Renal pelvis (tissue), 12 donors: ENCODE data around the gene MDH1B. TPM values are rescaled to one million over a fixed set of nuclear protein-coding genes. Genes with fewer than 3 reads are reported as not detected.
"Not testable (repeated sequence)": the region's sequence is repeated elsewhere in the genome, so short reads cannot be mapped to it uniquely, and the experiment has no call there.

Experiments
- DNase-seq: peaks from one replicate; pipeline ENCODE4 v3.0.0-alpha.2; 2013
- long read RNA-seq, 16 experiments: transcript quantifications; one replicate each; lab custom pipeline, GENCODE V29; 2026
- polyA plus RNA-seq, 3 donors: library from polyadenylated mRNA; unstranded; fragments of 120-200 nt; gene quantifications; one replicate each; pipeline ENCODE4 v1.2.1, GENCODE V29; 2013; ENCODE audit not compliant: insufficient read length in 3 of 3

Gene MDH1B
- 10 to 100 TPM; 11.8 to 15.3 (median 13.1) TPM for polyA plus RNA-seq
- long read RNA-seq, donor 1: 0 reads
- long read RNA-seq, donor 2: 0 reads
- long read RNA-seq, donor 3, partial matches to known transcripts: 0 of 4 reads
- long read RNA-seq, donor 3, other reads (novel, unspliced or antisense): 0 of 4 reads
- long read RNA-seq, donor 4, partial matches to known transcripts: 0 of 1 reads
- long read RNA-seq, donor 4, other reads (novel, unspliced or antisense): 0 of 1 reads
- long read RNA-seq, donor 5: 0 reads
- long read RNA-seq, donor 6, partial matches to known transcripts: 0 of 1 reads
- long read RNA-seq, donor 6, other reads (novel, unspliced or antisense): 0 of 1 reads
- long read RNA-seq, donor 7: 0 reads
- long read RNA-seq, donor 8: 0 reads
- long read RNA-seq, donor 9, partial matches to known transcripts: 0 of 1 reads
- long read RNA-seq, donor 9, other reads (novel, unspliced or antisense): 0 of 1 reads
- long read RNA-seq, donor 10, partial matches to known transcripts: 28 of 37 reads
- long read RNA-seq, donor 10, other reads (novel, unspliced or antisense): 8 of 37 reads
- long read RNA-seq, donor 11: 0 reads
- long read RNA-seq, donor 12, partial matches to known transcripts: 0 of 2 reads
- long read RNA-seq, donor 12, other reads (novel, unspliced or antisense): 0 of 2 reads
- long read RNA-seq, donor 13: 0 reads
- long read RNA-seq, donor 14: 0 reads
- long read RNA-seq, donor 15, partial matches to known transcripts: 0 of 1 reads
- long read RNA-seq, donor 15, other reads (novel, unspliced or antisense): 0 of 1 reads
- long read RNA-seq, donor 16, partial matches to known transcripts: 0 of 1 reads
- long read RNA-seq, donor 16, other reads (novel, unspliced or antisense): 0 of 1 reads

DNA sequence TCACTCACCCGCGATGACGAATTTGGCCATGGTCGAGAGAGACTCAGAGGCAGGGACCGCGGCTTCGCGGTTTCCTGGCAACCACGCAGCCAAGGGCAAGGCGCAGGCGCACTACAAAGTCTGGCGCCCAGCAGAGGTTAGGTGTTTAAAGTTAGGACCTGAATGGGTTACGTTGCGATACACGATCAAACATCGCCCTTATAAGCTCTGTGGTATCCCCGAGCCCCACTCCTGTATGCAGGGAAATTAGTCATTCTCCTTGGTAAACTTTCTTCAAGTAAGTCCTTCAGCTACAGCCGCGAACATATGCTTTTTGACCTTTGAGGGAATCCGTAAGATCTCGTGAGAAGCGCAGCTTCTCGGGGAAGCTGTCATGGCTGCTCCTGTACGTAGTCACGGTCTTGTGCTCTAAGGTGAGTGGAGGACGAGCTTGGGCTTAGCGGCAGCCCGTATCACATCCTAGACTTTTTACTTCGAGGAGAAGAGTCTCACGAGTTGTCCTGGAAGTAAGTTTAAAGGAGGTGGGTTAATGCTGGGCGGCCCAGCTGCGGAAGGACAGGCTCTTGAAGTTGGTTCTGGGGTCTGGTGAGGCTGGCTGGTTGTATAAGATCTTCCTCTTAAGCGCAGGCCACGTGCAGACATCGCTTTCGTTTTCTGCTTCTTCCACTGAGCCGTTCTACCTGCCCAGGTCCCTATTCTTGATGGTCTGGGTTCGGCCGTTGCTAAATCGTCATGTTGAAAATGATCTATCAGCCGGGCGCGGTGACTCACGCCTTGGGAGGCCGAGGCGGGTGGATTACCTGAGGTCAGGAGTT, at the start of gene MDH1B, which contains the start of gene FASTKD2:
Gene MDH1B, minus strand, starts transcription at position 87 of the 815 bp plus-strand sequence. Its CDS starts 57 bp downstream, at position 30.
Gene FASTKD2, plus strand, starts transcription at position 365 of the 815 bp plus-strand sequence. CDS start 1,088 bp downstream, outside the sequence.
- peak; percentile 95 for DNase-seq

GRCh38 chr2:206814498-206814897, 49.4 kb upstream of the MDH1B start:
- DNase-seq: no peak

- DNase-seq: not testable (repeated sequence)
Observed at GRCh38 chr2:206812471-206812870, 47.3 kb upstream of the MDH1B start.

- DNase-seq: not testable (repeated sequence)
Observed at GRCh38 chr2:206807624-206808023, 42.5 kb upstream of the MDH1B start.

DNA sequence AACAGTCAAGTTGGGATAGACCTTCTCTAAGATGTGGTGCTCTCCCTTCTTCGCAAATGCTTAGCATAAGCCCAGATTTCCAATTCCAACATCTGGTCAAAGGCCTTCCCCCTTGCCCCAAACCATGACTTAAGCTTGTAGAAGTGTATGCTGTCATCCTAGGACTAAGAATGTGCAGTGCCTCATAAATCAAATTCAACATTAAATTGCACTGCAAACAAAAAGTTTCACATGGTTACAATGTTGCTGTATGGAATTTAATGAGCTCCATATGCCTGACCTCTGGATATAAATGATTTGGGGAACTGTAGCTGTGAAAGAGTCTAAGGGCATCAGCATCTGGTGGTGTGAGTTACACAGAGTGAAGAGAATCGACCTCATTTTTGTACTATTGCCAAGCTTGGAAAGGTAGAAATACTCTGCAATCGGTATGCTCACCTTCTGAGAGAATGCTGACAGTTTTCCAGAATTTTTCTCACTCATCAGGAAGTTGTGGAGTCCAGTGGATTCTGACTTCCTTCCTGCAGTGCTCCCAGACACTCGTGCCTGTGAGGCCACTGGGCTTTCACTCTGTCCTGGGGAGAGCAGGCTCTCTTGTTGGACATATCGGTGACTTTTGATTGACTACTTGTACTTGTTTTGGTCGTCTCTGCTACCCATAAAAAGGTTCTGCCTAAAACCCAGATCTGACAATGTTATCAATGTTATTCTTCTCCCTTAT, 40.9 kb upstream of the MDH1B start:
- DNase-seq: peak; percentile 17

DNA sequence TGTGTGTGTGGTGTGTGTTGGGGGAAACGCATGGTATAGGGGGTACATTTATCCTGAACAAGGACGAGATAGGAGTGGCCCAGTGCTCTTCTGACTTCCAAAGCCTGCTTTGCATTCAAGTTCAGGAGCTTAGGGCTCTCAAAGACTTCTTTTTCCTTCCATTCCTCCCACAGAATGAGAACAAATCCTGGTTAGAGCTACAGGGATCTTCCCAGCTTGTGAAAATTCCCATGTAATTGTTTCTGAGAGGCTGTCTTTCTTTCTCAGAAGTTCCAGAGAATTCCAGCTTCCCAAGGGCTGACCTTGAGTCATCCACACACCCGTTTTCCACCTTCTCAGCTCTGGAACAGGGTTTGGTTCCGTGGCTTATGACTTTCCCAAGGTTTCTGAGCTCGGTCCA, 39.2 kb upstream of the MDH1B start:
- no peak for DNase-seq

DNA sequence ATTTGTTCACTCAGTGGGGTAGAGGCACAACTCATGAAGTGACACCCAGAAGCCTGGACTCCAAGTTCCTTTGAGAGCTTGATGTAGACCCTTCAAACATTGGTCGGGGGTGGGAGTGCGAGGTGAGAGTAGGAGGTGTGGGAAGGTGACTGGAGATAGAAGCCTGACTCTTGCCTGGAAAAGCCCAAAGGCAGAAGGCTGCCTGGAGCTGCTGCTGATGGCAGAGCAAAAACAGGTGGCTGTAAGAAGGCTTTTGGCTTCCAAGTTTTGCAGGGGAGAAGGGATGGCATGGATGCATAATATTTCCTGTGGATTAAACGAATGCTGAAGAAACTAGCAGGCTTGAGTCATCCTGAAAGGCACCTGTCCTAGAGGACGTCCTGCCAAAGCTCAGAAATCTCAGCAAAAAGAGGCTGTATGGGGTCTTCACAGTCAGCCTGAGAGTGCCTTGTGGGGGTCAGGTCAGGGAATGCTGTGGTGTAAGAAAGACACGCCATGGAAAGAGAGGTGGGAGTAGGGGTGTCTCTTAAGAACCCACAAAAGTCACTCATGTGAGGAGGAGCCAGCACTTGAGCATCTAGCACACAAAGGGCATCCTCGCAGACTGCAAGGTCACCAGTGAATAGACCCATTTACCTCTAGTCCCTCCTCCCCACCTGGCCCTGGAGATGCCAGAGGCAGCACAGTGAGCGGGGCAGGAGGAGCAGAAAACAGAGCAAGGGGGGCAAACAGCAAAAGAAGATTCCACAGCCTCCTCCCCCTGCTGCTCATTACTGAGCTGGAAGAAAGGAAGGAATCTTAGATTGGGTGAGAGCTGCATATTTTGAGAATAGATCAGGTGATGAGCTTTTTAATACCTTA, 37.8 kb upstream of the MDH1B start:
- no peak for DNase-seq

DNA sequence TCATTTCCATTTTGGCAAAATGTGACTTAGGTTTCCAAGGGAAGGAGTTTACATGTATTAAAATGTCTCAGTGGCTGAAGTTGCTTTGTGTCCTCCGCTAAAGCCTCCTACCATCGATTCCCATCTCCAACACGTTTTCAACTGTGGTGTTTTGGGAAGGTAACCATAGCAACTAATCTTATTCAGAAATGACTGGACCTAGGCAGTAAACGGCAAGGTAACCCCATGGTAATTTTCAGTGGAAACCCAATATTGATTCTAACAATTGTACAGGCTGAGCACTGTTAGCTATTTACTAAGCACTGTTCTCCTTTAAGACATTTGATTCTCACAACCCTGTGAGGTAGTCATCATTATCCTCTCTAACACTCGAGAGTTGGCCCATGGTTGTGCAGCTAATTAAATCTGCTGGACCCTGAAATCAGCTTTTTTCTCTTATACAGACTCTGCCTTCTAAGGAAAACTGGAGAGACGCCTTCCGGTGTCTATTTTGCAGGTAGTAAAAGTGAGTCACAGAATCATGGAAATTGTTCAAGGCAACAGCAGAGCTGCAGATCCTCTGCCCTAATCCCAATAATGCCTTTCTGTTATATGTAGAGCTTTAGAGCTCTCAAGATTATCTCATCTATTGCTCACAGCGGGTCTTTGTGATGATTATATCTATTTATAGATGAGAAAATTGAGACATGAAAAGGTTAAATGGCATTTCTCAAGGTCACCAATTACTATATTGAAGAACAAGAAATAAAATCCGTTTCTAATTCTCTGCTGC, 36.5 kb upstream of the MDH1B start:
- DNase-seq: no peak

DNA sequence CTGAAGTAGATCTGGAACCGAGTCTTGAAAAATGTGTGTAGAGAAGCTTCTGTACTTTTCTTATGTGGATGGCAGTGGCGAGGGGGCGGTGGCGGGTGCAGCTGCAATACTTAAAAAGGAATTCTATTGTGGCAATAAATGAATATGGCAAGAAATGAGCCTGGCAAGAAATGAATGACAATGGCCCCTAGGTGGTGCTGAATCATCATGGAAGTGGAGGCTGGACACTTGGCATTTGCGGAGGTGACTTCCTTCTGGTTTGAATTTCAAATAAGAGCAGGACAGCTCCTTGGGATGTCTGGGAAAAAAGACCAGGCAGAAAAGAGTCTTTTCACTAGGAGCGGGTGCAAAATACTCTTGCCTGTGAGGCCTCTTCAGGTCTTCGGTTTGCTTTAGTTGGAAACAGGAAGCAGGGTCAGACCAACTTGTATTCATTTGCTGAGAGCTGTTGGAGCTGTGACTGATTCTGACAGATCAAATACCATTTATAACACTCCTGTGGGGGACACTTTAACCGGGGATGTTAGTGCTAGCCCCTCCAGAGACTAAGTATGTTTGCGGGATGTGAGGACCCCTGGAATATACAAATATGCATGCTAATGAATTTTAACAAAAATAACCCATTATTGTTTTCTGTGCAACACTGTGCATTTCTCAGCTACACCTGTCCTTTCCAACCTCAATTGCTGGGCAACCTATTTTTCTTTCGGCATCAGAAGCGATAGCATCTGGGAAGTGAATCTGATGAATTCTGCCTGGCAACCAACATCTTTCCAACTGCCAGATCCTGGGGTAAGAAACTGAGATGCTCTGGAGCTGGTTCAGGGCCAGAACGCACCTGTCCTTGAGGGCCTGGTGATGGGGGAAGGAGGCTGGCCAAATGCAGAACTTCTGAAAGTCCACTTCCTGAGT, 35.6 kb upstream of the MDH1B start:
- DNase-seq: peak; percentile 73

DNA sequence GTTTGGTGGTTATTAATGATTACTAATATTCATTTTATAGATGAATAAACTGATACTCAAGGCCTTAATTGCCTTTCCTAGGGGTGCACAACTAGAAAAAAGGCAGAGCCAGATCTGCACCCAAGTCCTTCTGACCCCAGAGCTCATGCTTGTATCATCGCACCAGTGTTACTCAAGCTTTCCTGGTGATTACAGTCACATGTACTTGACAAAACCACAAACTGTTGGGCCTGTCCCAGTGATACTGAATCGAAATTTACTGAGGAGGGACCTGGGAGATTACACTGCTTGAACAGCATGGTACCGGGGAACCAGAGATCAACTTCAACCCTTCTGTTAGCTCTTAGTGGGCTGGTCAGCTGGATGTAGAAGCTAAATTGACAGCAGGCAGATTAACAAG, 34.0 kb upstream of the MDH1B start:
- no peak for DNase-seq

DNA sequence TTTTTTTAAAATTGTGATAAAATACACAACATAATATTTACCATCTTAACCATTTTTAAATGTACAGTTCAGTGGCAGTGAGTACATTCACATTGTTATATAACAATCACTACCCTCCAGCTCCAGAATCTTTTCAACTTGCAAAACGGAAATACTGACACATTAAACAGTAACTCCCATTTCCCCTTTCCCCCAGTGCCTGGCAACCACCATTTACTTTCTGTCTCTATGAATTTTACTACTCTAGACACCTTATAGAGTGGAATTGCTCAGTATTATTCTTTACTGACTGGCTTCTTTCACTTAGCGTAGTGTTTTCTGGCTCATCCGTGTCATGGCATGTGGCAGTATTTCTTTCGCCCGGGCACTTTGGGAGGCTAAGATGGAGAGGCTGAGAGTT, 32.9 kb upstream of the MDH1B start:
- DNase-seq: no peak

GRCh38 chr2:206797376-206797775, 32.2 kb upstream of the MDH1B start:
- no peak for DNase-seq

DNA sequence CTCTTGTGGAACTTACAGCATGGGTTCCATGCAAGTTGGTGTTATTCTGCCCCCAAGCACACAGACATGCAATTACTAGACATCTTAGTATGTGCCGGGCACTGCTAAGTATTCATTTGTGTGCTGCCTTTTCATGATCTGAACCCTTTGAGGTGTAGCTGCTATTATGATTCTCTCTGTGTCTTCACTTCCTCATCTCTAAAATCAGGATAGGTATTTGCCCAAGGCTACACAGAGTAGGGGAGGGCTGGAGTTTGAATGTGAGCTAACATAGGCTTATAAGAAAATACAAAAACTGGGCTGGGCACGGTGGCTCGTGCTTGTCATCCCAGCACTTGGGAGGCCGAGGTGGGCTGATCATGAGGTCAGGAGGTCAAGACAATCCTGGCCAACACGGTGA, 27.5 kb upstream of the MDH1B start:
- no peak for DNase-seq

- DNase-seq: no peak
Observed at GRCh38 chr2:206790311-206790935, 25.3 kb upstream of the MDH1B start.

DNA sequence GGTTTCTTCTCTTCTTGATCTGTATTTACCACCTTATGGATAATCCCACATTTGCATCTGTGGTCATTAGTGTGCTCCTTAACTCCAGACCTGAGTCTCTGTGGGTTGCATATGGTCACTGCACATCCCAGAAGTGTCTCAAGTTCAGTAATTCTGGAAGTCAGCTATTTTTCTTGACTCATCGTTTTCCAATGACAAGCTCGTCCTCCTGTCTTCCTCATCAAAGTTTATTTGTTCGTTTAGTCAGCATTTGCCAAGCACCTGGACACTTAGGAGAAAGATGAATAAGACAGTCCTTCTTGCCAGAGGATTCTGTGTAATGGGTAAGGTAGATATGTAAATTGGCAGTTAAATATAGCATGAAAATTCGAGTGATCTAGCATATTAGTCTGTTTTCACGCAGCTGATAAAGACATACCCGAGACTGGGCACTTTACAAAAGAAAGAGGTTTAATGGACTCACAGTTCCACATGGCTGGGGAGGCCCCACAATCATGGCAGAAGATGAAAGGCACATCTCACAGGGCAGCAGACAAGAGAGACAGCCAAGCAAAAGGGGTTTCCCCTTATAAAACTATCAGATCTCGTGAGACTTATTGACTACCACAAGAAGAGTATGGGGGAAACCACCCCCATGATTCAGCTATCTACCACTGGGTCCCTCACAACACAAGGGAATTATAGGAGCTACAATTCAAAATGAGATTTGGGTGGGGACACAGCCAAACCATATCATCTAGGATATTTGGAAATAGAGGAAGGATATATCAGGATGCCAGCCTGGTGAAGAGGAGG, 19.6 kb upstream of the MDH1B start:
- DNase-seq: no peak

DNA sequence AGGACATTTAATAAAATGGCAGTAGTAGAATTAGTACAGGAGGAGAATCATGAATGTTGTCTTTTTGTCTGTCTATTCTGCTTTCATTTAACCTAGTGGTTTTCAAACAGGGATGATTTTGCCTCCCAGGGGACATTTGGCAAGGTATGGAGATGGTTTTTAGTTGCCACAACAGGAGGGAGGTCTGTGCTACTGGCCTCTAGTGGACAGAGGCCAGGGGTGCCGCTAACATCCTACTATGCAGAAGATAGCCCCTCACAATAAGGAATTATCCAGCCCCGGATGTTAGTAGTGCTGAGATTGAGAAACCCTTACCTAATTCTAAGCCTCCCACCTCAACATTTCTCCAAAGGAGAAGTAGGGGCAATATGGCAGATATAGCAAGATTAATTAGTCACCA, 18.6 kb upstream of the MDH1B start:
- no peak for DNase-seq

DNA sequence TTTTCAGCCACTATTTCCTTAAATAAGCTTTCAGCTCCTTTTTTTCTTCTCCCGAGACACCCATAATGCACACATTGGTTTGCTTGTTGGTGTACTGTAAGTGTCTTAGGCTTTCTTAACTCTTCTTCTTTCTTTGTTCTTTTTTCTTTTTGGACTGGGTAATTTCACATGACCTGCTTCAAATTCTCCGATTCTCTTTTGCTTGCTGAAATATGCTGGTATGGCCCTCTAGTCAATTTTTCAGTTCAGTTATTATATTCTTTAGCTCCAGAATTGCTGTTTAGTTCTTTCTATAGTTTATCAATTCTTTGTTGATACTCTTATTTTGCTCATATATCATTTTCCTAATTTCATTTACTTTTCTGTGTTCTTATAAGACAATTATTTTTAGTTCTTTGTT, 15.5 kb upstream of the MDH1B start:
- no peak for DNase-seq
